H1 (cell line): ENCODE data around the gene ALDH1A3. TPM values are rescaled to one million over a fixed set of nuclear protein-coding genes. Genes with fewer than 3 reads are reported as not detected.

ENCODE experiments used
- CTCF ChIA-PET: fragments of 300-600 bp; sonication (Branson Sonifier 250); formaldehyde crosslinking; loops from one replicate; lab custom pipeline; 2021; ENCODE audit not compliant: partially characterized antibody; lab: Charles Lee
- POLR2A ChIA-PET: fragments of 300-600 bp; sonication (Branson Sonifier 250); formaldehyde crosslinking; loops from one replicate; lab custom pipeline; 2021; ENCODE audit warnings: inconsistent platforms; ENCODE audit not compliant: partially characterized antibody; lab: Charles Lee
- DNase-seq, 2 experiments: peaks; one replicate each; pipeline versions ENCODE4 v3.0.0 to v3.0.0-alpha.2; 2010 to 2022; ENCODE audit warnings: low spot score in 2 of 2, low read depth in 1 of 2, mixed read lengths in 1 of 2
- FAIRE-seq: peaks from 2 replicates; lab custom pipeline; 2011; peaks lifted over from hg19 to GRCh38; lab: Jason Lieb, UNC
- H2AFZ ChIP-seq: 2 replicates; pipeline ENCODE4 v1.8.1; 2012; ENCODE audit warnings: low read length, inconsistent platforms
- H2AK5ac ChIP-seq: 2 replicates; pipeline ENCODE4 v1.6.1; 2013; ENCODE audit warnings: low read depth, low read length
- H2BK120ac ChIP-seq: replicated peaks from 2 replicates; pipeline ENCODE3; 2013; ENCODE audit warnings: low read depth, low read length, inconsistent platforms
- H2BK12ac ChIP-seq: 2 replicates; pipeline ENCODE4 v1.6.1; 2013; ENCODE audit warnings: low read depth, low read length
- H2BK15ac ChIP-seq: 2 replicates; pipeline ENCODE4 v1.6.1; 2013; ENCODE audit warnings: low read length
- H2BK20ac ChIP-seq: 2 replicates; pipeline ENCODE4 v1.6.1; 2013; ENCODE audit warnings: low read length
- H2BK5ac ChIP-seq: 2 replicates; pipeline ENCODE4 v1.6.1; 2013; ENCODE audit warnings: low read depth, low read length
- H3K14ac ChIP-seq: 2 replicates; pipeline ENCODE4 v1.6.1; 2013; ENCODE audit warnings: inconsistent platforms; ENCODE audit not compliant: insufficient read length
- H3K18ac ChIP-seq: 2 replicates; pipeline ENCODE4 v1.6.1; 2013; ENCODE audit warnings: low read length; ENCODE audit errors: extremely low read depth
- H3K23ac ChIP-seq: 2 replicates; pipeline ENCODE4 v1.6.1; 2013; ENCODE audit warnings: inconsistent platforms; ENCODE audit not compliant: insufficient read length
- H3K23me2 ChIP-seq: 2 replicates; pipeline ENCODE4 v1.6.1; 2013; ENCODE audit warnings: low read depth, low read length
- H3K27ac ChIP-seq: 2 replicates; pipeline ENCODE4 v1.6.1; 2011; ENCODE audit warnings: low read depth, low read length, inconsistent platforms
- H3K27me3 ChIP-seq, 4 experiments: replicated peaks in 1 of 4; 1 replicate in 1 of 4; 2 replicates in 3 of 4; pipeline versions ENCODE4 v1.6.1 to v1.8.1; 2011 to 2013; ENCODE audit warnings: low read length in 3 of 4, mild to moderate bottlenecking in 3 of 4, inconsistent platforms in 2 of 4, mixed read lengths in 2 of 4, moderate library complexity in 1 of 4; ENCODE audit not compliant: control insufficient read depth in 3 of 4, insufficient read depth in 3 of 4; ENCODE audit errors: extremely low read depth in 1 of 4
- H3K36me3 ChIP-seq, 4 experiments: 2 replicates each; pipeline versions ENCODE4 v1.6.1 to v1.8.1; 2011 to 2013; ENCODE audit warnings: mild to moderate bottlenecking in 4 of 4, low read length in 3 of 4, moderate library complexity in 2 of 4, control low read depth in 1 of 4, inconsistent platforms in 1 of 4; ENCODE audit not compliant: insufficient read depth in 4 of 4, control insufficient read depth in 2 of 4
- H3K4ac ChIP-seq: replicated peaks from 2 replicates; pipeline ENCODE3; 2013; ENCODE audit warnings: low read length, low read depth, mixed read lengths, inconsistent platforms; ENCODE audit not compliant: insufficient read length
- H3K4me1 ChIP-seq, 4 experiments: replicated peaks in 1 of 4; 1 replicate in 1 of 4; 2 replicates in 3 of 4; pipeline versions ENCODE4 v1.6.1 to v1.8.1; 2011 to 2013; ENCODE audit warnings: low read length in 3 of 4, inconsistent platforms in 2 of 4, mixed read lengths in 1 of 4; ENCODE audit not compliant: insufficient read depth in 4 of 4, control insufficient read depth in 3 of 4
- H3K4me2 ChIP-seq, 2 experiments: 2 replicates each; pipeline versions ENCODE4 v1.6.1 to v1.8.1; 2011 to 2013; ENCODE audit warnings: low read depth in 2 of 2, low read length in 2 of 2, control low read depth in 1 of 2, inconsistent platforms in 1 of 2, mild to moderate bottlenecking in 1 of 2; ENCODE audit not compliant: insufficient read depth in 1 of 2
- H3K4me3 ChIP-seq, 4 experiments: fragments of 200-600, 300-600 bp in 1 of 4; sonication (generic), shearing (Covaris generic), sonication (Bioruptor Twin) in 1 of 4; 2 replicates each; pipeline versions ENCODE4 v1.5.1 to v1.8.1; 2011 to 2016; ENCODE audit warnings: low read length in 4 of 4, low read depth in 3 of 4, control low read depth in 2 of 4, inconsistent platforms in 2 of 4, mild to moderate bottlenecking in 2 of 4, mixed read lengths in 1 of 4, moderate library complexity in 1 of 4; ENCODE audit not compliant: insufficient read depth in 2 of 4; ENCODE audit errors: extremely low read depth in 1 of 4
- H3K56ac ChIP-seq: replicated peaks from 2 replicates; pipeline ENCODE3; 2013; ENCODE audit warnings: low read depth, mild to moderate bottlenecking, mixed read lengths, low read length, inconsistent platforms; ENCODE audit not compliant: insufficient read length
- H3K79me1 ChIP-seq: 2 replicates; pipeline ENCODE4 v1.6.1; 2013; ENCODE audit warnings: low read depth, low read length, control low read depth
- H3K79me2 ChIP-seq, 2 experiments: 2 replicates each; pipeline versions ENCODE4 v1.6.1 to v1.8.1; 2012 to 2013; ENCODE audit warnings: low read length in 2 of 2, mild to moderate bottlenecking in 2 of 2, inconsistent platforms in 1 of 2; ENCODE audit not compliant: insufficient read depth in 2 of 2, control insufficient read depth in 1 of 2
- H3K9ac ChIP-seq, 4 experiments: replicated peaks in 1 of 4; 1 replicate in 1 of 4; 2 replicates in 3 of 4; pipeline versions ENCODE4 v1.6.1 to v1.8.1; 2011 to 2013; ENCODE audit warnings: low read depth in 3 of 4, low read length in 3 of 4, control low read depth in 2 of 4, mild to moderate bottlenecking in 2 of 4, moderate library complexity in 2 of 4, inconsistent platforms in 1 of 4; ENCODE audit errors: extremely low read depth in 1 of 4
- H3K9me3 ChIP-seq, 2 experiments: 2 replicates each; pipeline versions ENCODE4 v1.6.1 to v1.8.1; 2012 to 2013; ENCODE audit warnings: mild to moderate bottlenecking in 2 of 2, moderate library complexity in 2 of 2, control low read depth in 1 of 2, inconsistent platforms in 1 of 2, low read depth in 1 of 2, low read length in 1 of 2, mixed read lengths in 1 of 2; ENCODE audit not compliant: insufficient read depth in 2 of 2
- H4K20me1 ChIP-seq, 2 experiments: replicated peaks in 1 of 2; 2 replicates each; pipeline versions ENCODE3 to v1.8.1; 2011 to 2013; ENCODE audit warnings: inconsistent platforms in 2 of 2, low read length in 2 of 2, mild to moderate bottlenecking in 1 of 2; ENCODE audit not compliant: insufficient read depth in 2 of 2, control insufficient read depth in 1 of 2
- H4K5ac ChIP-seq: 2 replicates; pipeline ENCODE4 v1.6.1; 2013; ENCODE audit warnings: low read length, low read depth, mixed read lengths, inconsistent platforms; ENCODE audit not compliant: insufficient read length
- H4K8ac ChIP-seq: 2 replicates; pipeline ENCODE4 v1.8.0; 2013; ENCODE audit warnings: mild to moderate bottlenecking, moderate library complexity, low read length, inconsistent platforms; ENCODE audit not compliant: insufficient read depth; ENCODE audit errors: extremely low read depth
- H4K91ac ChIP-seq: replicated peaks from 2 replicates; pipeline ENCODE3; 2013; ENCODE audit warnings: low read length, mixed read lengths, inconsistent platforms; ENCODE audit not compliant: insufficient read length
- CBX5 ChIP-seq: fragments of 300-800, 300-1000 bp; sonication (generic); IDR thresholded peaks from 2 replicates; pipeline ENCODE4 v1.7.1; 2016; ENCODE audit warnings: antibody characterized with exemption, low read length, low read depth
- CHD2 ChIP-seq: IDR thresholded peaks from 2 replicates; pipeline ENCODE4 v1.6.1; 2012; ENCODE audit warnings: low read length, improper control_type of control experiment
- CREB1 ChIP-seq: IDR thresholded peaks from 2 replicates; pipeline ENCODE4 v1.6.1; 2012; ENCODE audit warnings: inconsistent platforms
- MAFK ChIP-seq: IDR thresholded peaks from 2 replicates; pipeline ENCODE4 v1.6.1; 2012; ENCODE audit warnings: low read depth, mild to moderate bottlenecking, improper control_type of control experiment, low read length
- PHF8 ChIP-seq: fragments of 200-600 bp; sonication (generic); conservative IDR thresholded peaks from 2 replicates; pipeline ENCODE4 v1.7.1; 2012; ENCODE audit warnings: low read depth, mild to moderate bottlenecking, inconsistent platforms, low read length, moderate library complexity
- WGBS, 2 experiments: shearing (Covaris generic) in 1 of 2; methylation state at CpG; one replicate each; pipeline versions ENCODE4 v1.1.6 to v1.1.7; 2013 to 2015; ENCODE audit warnings: low lambda C conversion rate in 2 of 2, mixed read lengths in 2 of 2, inconsistent platforms in 1 of 2, low coverage in 1 of 2, missing lambda C conversion rate in 1 of 2; ENCODE audit not compliant: insufficient replicate concordance in 2 of 2, insufficient coverage in 1 of 2, insufficient read length in 1 of 2; ENCODE audit errors: extremely low coverage in 1 of 2, missing lambda C conversion rate in 1 of 2; 5-methylcytosine and 5-hydroxymethylcytosine counted together
- polyA plus RNA-seq, 7 experiments: library from polyadenylated mRNA; depleted of rRNA in 3 of 7; stranded (reverse) in 5 of 7; unstranded in 2 of 7; fragments of >200 nt in 5 of 7; fragments of 200-250 nt in 2 of 7; gene quantifications; 1 replicate in 5 of 7; 2 replicates in 1 of 7; 4 replicates in 1 of 7; pipeline versions ENCODE4 v1.2.1 to v1.2.3, GENCODE V29; 2011 to 2013; ENCODE audit warnings: missing spikeins in 2 of 7, mixed read lengths in 2 of 7
- total RNA-seq: library from RNA; stranded (reverse); fragmentation: NEBNext Ultra II Directional; extraction: Animal tissue kit (Norgen Biotek cat#: 25700); gene quantifications from 2 replicates; pipeline ENCODE4 v1.2.1, GENCODE V29; 2021
- TF ChIP-seq, protein P1 (sequence below): IDR thresholded peaks from 2 replicates; pipeline ENCODE4 v1.6.1; 2012; ENCODE audit warnings: inconsistent platforms

Gene ALDH1A3
- total and polyA plus RNA-seq, 2 of the 8 experiments (the other 6 are each of a cell fraction or from before 2014, with no cell fraction given), result 2.2 to 5.5 TPM

DNA sequence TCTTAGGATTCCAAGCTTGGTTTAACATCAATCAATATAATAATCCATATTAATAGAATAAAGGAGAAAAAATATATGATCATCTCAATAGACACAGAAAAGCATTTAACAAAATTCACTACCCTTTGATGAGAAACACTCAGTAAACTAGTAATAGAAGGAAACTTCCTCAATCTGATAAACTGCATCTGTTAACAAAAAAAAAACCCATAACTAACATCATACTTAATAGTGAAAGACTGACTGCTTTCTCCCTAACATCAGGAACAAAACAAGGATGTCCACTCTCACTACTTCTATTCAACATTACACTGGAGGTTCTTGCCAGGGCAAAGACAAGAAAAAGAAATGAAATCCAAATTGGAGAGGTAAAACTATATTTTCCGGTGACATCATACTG lies 70.1 kb downstream of the ALDH1A3 start:
- H3K9me3 ChIP-seq, result no peaks in the 10 kb centered on the region
- no peak overlapping the region for H3K4ac ChIP-seq
- no peak overlapping the region for H2BK20ac ChIP-seq
- no peak for FAIRE-seq
- no peak overlapping the region for H2BK120ac ChIP-seq
- no peaks in the 10 kb centered on the region for H3K36me3 ChIP-seq
- no peak overlapping the region for H3K4me3 ChIP-seq
- H3K4me1 ChIP-seq, result peaks cover 0 to 5% (median 2%) of the 10 kb centered on the region in 4 experiments; a peak in 3 of 7 replicates
- CTCF ChIA-PET, result no interaction called here
- no peak overlapping the region for H4K91ac ChIP-seq
- H4K8ac ChIP-seq, result no peak overlapping the region
- H3K23ac ChIP-seq, result no peak overlapping the region
- POLR2A ChIA-PET, result no interaction called here
- H2AK5ac ChIP-seq, result no peak overlapping the region
- H3K4me2 ChIP-seq, result no peak overlapping the region
- TF ChIP-seq CREB1 (no peak), CBX5 (no peak), PHF8 (no peak), MAFK (no peak), CHD2 (no peak)
- TF ChIP-seq, protein P1, sequence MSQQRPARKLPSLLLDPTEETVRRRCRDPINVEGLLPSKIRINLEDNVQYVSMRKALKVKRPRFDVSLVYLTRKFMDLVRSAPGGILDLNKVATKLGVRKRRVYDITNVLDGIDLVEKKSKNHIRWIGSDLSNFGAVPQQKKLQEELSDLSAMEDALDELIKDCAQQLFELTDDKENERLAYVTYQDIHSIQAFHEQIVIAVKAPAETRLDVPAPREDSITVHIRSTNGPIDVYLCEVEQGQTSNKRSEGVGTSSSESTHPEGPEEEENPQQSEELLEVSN, result no peak
- no peak overlapping the region for H2BK12ac ChIP-seq
- no peak for DNase-seq
- WGBS, 2 experiments, result 58% methylated on average over 1 of the region's 1 CpG; no CpG with 5 or more reads in 1 of the 2 experiments
- H2BK15ac ChIP-seq, result no peak overlapping the region
- H3K27ac ChIP-seq, result no peak overlapping the region
- no peaks in the 10 kb centered on the region for H3K79me1 ChIP-seq
- no peaks in the 10 kb centered on the region for H3K23me2 ChIP-seq
- no peaks in the 10 kb centered on the region for H4K20me1 ChIP-seq
- no peak overlapping the region for H3K14ac ChIP-seq
- no peak overlapping the region for H3K9ac ChIP-seq
- H2AFZ ChIP-seq, result no peak overlapping the region
- H2BK5ac ChIP-seq, result no peak overlapping the region
- H4K5ac ChIP-seq, result no peak overlapping the region
- H3K18ac ChIP-seq, result no peak overlapping the region
- no peaks in the 10 kb centered on the region for H3K79me2 ChIP-seq
- H3K27me3 ChIP-seq, result no peaks in the 10 kb centered on the region
- no peak overlapping the region for H3K56ac ChIP-seq
